ENCODE measurements around the gene RIBC2.

DNA sequence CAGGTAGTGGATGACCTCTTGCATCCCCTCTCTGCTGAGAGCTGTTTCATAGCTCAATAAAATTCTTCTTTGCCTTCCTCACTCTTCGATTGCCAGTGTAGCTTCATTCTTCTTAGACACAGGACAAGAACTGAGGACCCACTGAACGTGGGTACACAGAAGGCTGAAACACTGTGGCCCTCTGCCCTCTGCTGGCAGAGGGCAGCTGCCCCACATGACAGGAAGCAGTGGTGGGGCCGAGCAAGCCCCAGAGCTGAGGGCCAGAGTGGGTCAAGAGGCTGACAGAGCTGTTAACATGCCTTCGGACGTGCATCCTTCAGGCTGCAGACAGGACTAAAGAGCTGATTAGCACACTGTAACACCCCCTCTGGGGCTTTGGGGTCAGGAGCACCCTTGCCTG is 15.7 kb upstream of the RIBC2 start:
- TF ChIP-seq POLR2A (IDR thresholded peaks at IDR 0.05; ENCODE audit: low read length) (no peak), GATA1 (IDR thresholded peaks at IDR 0.05; ENCODE audit: low read depth, low read length) (no peak)

Data from erythroblast (primary cell).